CD8-positive, alpha-beta memory T cell (primary cell): ENCODE data around the gene HECW1. TPM values are rescaled to one million over a fixed set of nuclear protein-coding genes. Genes with fewer than 3 reads are reported as not detected.

Source experiments
- CTCF ChIA-PET: fragments of 350-600 bp; sonication (Branson Sonifier 250); formaldehyde crosslinking; loops from one replicate; lab custom pipeline; 2021; ENCODE audit warnings: antibody characterized with exemption; lab: Charles Lee
- POLR2A ChIA-PET: fragments of 350-600 bp; sonication (Branson Sonifier 250); formaldehyde crosslinking; loops from one replicate; lab custom pipeline; 2021; ENCODE audit warnings: antibody characterized with exemption; lab: Charles Lee
- DNase-seq, 5 donors: peaks; one replicate each; pipeline versions ENCODE4 v3.0.0 to v3.0.0-alpha.2; 2020 to 2022; ENCODE audit warnings: mixed read lengths in 1 of 5
- H3K27ac ChIP-seq: one replicate; pipeline ENCODE4 v1.7.0; 2013; ENCODE audit warnings: low read depth, mild to moderate bottlenecking, low read length, moderate library complexity
- H3K27me3 ChIP-seq: 2 replicates; pipeline ENCODE4 v1.7.0; 2013; ENCODE audit warnings: low read length, mild to moderate bottlenecking; ENCODE audit not compliant: insufficient read depth, poor library complexity, severe bottlenecking
- H3K36me3 ChIP-seq: 2 replicates; pipeline ENCODE4 v1.7.0; 2013; ENCODE audit warnings: mild to moderate bottlenecking, low read length, moderate library complexity; ENCODE audit not compliant: insufficient read depth
- H3K4me1 ChIP-seq: 2 replicates; pipeline ENCODE4 v1.7.0; 2013; ENCODE audit warnings: mild to moderate bottlenecking, low read length, moderate library complexity; ENCODE audit not compliant: insufficient read depth
- H3K4me3 ChIP-seq: 2 replicates; pipeline ENCODE4 v1.7.0; 2013; ENCODE audit warnings: mild to moderate bottlenecking, low read length
- H3K9me3 ChIP-seq: 2 replicates; pipeline ENCODE4 v1.7.0; 2013; ENCODE audit warnings: mild to moderate bottlenecking, low read length
- H3K27ac Mint-ChIP-seq, 8 donors: one replicate each; pipeline ENCODE4 v1.8.0; 2020 to 2021; ENCODE audit warnings: mixed read lengths in 8 of 8, mild to moderate bottlenecking in 6 of 8, inconsistent platforms in 3 of 8, moderate library complexity in 3 of 8
- H3K27me3 Mint-ChIP-seq, 2 donors: one replicate each; pipeline ENCODE4 v1.8.0; 2020 to 2021; ENCODE audit warnings: mixed read lengths in 2 of 2, mild to moderate bottlenecking in 1 of 2, moderate library complexity in 1 of 2
- H3K36me3 Mint-ChIP-seq, 3 donors: one replicate each; pipeline ENCODE4 v1.8.0; 2020 to 2021; ENCODE audit warnings: mixed read lengths in 3 of 3, inconsistent platforms in 1 of 3, mild to moderate bottlenecking in 1 of 3
- H3K4me1 Mint-ChIP-seq, 3 donors: one replicate each; pipeline ENCODE4 v1.8.0; 2020 to 2021; ENCODE audit warnings: mixed read lengths in 3 of 3, inconsistent platforms in 1 of 3, mild to moderate bottlenecking in 1 of 3
- H3K4me3 Mint-ChIP-seq, 7 donors: one replicate each; pipeline ENCODE4 v1.8.0; 2020 to 2021; ENCODE audit warnings: mixed read lengths in 7 of 7, mild to moderate bottlenecking in 6 of 7, moderate library complexity in 4 of 7, inconsistent platforms in 2 of 7
- H3K9me3 Mint-ChIP-seq, 5 donors: one replicate each; pipeline ENCODE4 v1.8.0; 2020 to 2022; ENCODE audit warnings: mixed read lengths in 5 of 5, mild to moderate bottlenecking in 3 of 5, moderate library complexity in 2 of 5, inconsistent platforms in 1 of 5
- polyA plus RNA-seq: library from polyadenylated mRNA; unstranded; fragments of 300-500 nt; fragmentation: Illumina TruSeq; gene quantifications from one replicate; pipeline ENCODE4 v1.2.3, GENCODE V29; 2021
- total RNA-seq, 2 experiments: library from RNA; stranded (reverse); gene quantifications; one replicate each; pipeline ENCODE4 v1.2.3, GENCODE V29; 2021

The HECW1 gene
- total and polyA plus RNA-seq, 3 experiments from 2014 or later, result not detected

DNA sequence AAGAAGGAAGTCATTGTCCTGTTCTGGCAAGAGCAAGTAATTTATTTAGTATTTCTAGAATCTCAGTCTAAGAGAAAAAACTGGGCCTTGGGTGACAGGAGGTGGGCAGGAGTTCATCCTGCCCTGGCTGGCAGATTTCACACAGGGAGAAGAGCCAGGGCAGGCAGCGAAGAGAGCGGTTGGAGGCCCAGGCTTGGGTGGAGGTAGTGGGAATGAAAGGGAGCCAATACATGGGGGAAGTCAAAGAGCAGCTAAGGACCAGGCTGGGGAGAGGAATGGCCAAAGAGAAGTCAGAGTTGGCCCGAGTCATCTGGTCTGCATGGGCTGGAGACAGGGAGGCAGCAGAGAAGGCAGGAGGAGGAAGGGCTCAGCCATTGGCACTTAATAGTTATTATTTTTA is 51.4 kb downstream of the HECW1 start:
- DNase-seq, result no peak
- Histone ChIP-seq H3K4me3 (no peak overlapping the region), H3K9me3 (no peaks in the 10 kb centered on the region), H3K4me1 (no peaks in the 10 kb centered on the region), H3K36me3 (no peaks in the 10 kb centered on the region), H3K27me3 (no peaks in the 10 kb centered on the region), H3K27ac (no peak overlapping the region)
- Mint-ChIP-seq H3K27me3 (peaks cover 11 to 19% of the 10 kb centered on the region in 2 donors), H3K4me1 (no peaks in the 10 kb centered on the region), H3K9me3 (no peaks in the 10 kb centered on the region), H3K36me3 (no peaks in the 10 kb centered on the region), H3K27ac (no peak overlapping the region), H3K4me3 (no peak overlapping the region)
- CTCF ChIA-PET, result no interaction called here
- POLR2A ChIA-PET, result no interaction called here

DNA sequence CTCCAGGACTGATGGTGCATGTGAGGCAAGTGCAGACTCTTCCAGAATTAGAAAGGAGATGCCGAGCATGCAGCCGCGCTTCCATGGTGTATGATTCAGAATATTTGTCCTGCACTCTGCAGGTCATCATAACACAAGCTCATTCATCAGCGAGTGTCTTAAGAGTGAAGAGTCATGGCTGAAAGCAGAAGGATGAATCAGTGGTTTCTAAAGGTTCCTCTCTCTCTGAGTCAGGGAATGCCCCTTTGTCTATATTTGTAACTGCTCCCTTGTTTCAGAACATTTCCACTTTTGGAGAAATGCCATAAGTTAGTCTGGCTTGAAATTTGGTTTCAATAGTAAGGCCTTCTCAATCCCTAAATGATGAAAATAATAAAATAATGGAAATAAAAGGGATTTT is 52.3 kb downstream of the HECW1 start:
- Mint-ChIP-seq H3K27ac (no peak overlapping the region), H3K27me3 (peaks cover 11 to 25% of the 10 kb centered on the region in 2 donors), H3K36me3 (no peaks in the 10 kb centered on the region), H3K9me3 (no peaks in the 10 kb centered on the region), H3K4me1 (no peaks in the 10 kb centered on the region), H3K4me3 (no peak overlapping the region)
- DNase-seq, result no peak
- ChIA-PET CTCF (no interaction called here), POLR2A (no interaction called here)
- Histone ChIP-seq H3K4me3 (no peak overlapping the region), H3K27me3 (no peaks in the 10 kb centered on the region), H3K4me1 (no peaks in the 10 kb centered on the region), H3K27ac (no peak overlapping the region), H3K9me3 (no peaks in the 10 kb centered on the region), H3K36me3 (no peaks in the 10 kb centered on the region)

DNA sequence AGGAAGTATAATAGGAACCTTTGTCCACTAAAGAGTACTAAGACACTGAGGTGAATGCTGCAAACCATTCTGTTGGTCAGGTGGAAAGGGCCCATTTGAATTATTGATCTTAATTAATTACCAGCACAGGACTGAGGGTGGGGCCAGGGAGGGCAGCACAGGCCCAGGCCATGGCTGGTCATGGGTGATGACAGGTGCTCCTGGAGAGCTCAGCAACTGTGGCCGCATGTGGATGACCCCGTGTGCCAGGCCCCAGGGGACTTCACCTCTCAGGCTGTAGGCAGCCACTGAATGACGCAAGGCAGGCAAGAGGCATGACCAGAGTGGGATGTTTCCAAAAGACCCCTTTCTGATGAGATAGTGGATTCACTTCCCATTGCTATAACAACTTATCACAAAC is 54.2 kb downstream of the HECW1 start:
- no peaks in the 10 kb centered on the region for H3K36me3 Mint-ChIP-seq
- no peaks in the 10 kb centered on the region for H3K9me3 Mint-ChIP-seq
- no peak overlapping the region for H3K27ac Mint-ChIP-seq
- no peak overlapping the region for H3K27ac ChIP-seq
- H3K4me1 ChIP-seq, result no peaks in the 10 kb centered on the region
- H3K4me3 ChIP-seq, result no peak overlapping the region
- CTCF ChIA-PET, result no interaction called here
- DNase-seq, result no peak
- no peak overlapping the region for H3K4me3 Mint-ChIP-seq
- no peaks in the 10 kb centered on the region for H3K36me3 ChIP-seq
- H3K27me3 Mint-ChIP-seq, result peaks cover 15 to 33% of the 10 kb centered on the region in 2 donors
- no peaks in the 10 kb centered on the region for H3K4me1 Mint-ChIP-seq
- no peaks in the 10 kb centered on the region for H3K9me3 ChIP-seq
- no peaks in the 10 kb centered on the region for H3K27me3 ChIP-seq
- POLR2A ChIA-PET, result no interaction called here

DNA sequence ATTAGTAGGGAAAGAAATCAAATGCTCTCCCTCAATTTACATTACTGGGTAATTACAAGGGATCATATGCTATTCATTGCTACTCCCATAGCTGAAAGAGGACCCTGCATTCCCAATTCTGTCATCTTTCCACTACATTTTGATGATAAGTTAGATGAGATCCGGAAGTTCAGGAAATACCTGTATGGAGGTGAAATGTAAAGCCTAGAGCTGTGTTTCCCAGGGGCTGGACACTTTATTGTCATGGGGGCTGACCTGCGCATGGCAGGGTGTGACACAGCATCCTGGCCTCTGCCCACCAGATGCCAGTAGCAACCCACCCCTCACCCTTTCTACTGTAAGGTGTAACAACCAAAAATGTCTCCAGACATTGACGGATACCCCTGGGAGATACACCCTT is 56.6 kb downstream of the HECW1 start:
- Histone ChIP-seq H3K9me3 (no peaks in the 10 kb centered on the region), H3K27me3 (no peaks in the 10 kb centered on the region), H3K36me3 (no peaks in the 10 kb centered on the region), H3K27ac (no peak overlapping the region), H3K4me3 (no peak overlapping the region), H3K4me1 (no peaks in the 10 kb centered on the region)
- no peaks in the 10 kb centered on the region for H3K36me3 Mint-ChIP-seq
- H3K4me1 Mint-ChIP-seq, result no peaks in the 10 kb centered on the region
- no peaks in the 10 kb centered on the region for H3K9me3 Mint-ChIP-seq
- no peak for DNase-seq
- POLR2A ChIA-PET, result no interaction called here
- no peak overlapping the region for H3K4me3 Mint-ChIP-seq
- H3K27ac Mint-ChIP-seq, result no peak overlapping the region
- H3K27me3 Mint-ChIP-seq, result peaks cover 8 to 35% of the 10 kb centered on the region in 2 donors
- CTCF ChIA-PET, result no interaction called here

DNA sequence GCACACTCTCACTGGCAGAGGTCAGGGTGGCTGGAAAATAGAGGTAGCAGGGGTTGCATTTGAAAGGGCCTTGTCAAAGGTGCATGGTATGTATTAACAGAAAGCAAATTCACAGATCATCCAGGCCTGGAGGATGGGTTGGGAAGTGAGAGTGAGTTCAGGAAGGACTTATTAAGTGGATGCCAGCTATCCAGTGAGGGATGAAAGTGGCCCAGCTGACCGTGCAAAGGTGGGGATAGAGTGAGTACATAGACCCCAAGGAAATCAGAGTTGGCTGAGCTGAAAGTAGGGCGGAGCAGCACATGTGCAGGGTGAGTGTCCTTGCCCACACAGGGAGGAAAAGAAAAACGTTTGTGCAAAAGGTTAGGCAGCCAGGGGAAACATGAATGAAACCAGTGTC is 58.1 kb downstream of the HECW1 start:
- ChIA-PET POLR2A (no interaction called here), CTCF (interaction anchor here (1.4 kb wide), 1 partner anchor 8 kb away, joined by 3 read pairs; no protein-coding TSS in a partner anchor)
- Histone ChIP-seq H3K27me3 (no peaks in the 10 kb centered on the region), H3K27ac (no peak overlapping the region), H3K36me3 (no peaks in the 10 kb centered on the region), H3K9me3 (no peaks in the 10 kb centered on the region), H3K4me1 (no peaks in the 10 kb centered on the region), H3K4me3 (no peak overlapping the region)
- Mint-ChIP-seq H3K4me3 (no peak overlapping the region), H3K27me3 (peaks cover 8 to 32% of the 10 kb centered on the region in 2 donors), H3K4me1 (no peaks in the 10 kb centered on the region), H3K9me3 (no peaks in the 10 kb centered on the region), H3K36me3 (no peaks in the 10 kb centered on the region), H3K27ac (no peak overlapping the region)
- DNase-seq, result no peak

DNA sequence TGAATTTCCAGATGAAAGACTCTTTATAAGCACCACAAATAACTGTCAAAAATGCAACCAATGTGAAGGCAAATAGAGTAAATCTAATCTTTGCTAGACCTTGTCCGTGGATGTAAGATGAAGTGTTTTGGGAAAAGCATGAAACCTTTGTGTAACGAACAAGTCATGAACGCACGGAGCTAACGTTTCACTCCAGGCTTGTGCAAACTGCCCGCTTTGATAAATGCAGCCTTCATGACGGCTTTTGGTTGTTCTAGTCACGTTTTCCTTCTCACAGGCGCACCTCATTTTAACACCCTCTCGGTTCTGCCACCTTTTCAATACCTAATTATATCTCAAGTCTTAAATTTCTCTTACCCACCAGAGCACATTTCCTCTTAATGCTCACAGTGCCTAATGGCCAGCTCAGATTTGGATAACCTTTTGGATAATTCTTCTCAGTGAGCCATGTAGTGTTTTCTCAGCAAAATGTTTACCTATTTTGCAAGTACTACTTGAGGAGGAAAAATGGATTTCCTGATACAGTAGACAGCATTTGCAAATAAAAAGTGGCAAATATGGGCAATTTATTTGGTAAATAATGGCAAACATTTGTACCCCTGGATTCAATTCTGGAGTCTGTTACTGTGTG is 63.2 kb downstream of the HECW1 start:
- Histone ChIP-seq H3K27me3 (no peaks in the 10 kb centered on the region), H3K9me3 (no peaks in the 10 kb centered on the region), H3K4me3 (no peak overlapping the region), H3K27ac (no peak overlapping the region), H3K36me3 (no peaks in the 10 kb centered on the region), H3K4me1 (no peaks in the 10 kb centered on the region)
- Mint-ChIP-seq H3K27ac (no peak overlapping the region), H3K4me1 (no peaks in the 10 kb centered on the region), H3K9me3 (no peaks in the 10 kb centered on the region), H3K27me3 (peaks cover 2 to 14% of the 10 kb centered on the region in 2 donors), H3K36me3 (no peaks in the 10 kb centered on the region), H3K4me3 (no peak overlapping the region)
- ChIA-PET POLR2A (no interaction called here), CTCF (no interaction called here)
- DNase-seq, result no peak

DNA sequence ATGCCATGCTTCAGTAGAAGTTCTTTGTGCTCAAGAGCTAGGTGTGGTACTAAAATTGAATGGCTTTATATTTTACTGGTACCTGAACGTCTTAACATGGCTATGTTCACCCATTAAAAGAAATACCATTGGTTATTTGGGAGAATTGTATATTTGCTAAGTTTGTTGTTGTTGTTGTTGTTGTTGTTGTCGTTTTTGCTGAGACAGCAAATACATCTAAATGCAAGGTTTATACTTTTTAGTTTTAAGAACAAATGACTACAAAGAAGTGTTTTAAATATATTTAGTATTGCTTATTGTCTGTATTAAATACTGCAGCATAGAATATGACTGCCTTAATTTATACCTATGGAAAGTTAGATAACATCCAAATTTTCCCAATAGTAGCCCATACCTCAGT is 66.9 kb downstream of the HECW1 start:
- Mint-ChIP-seq H3K36me3 (no peaks in the 10 kb centered on the region), H3K4me1 (no peaks in the 10 kb centered on the region), H3K4me3 (no peak overlapping the region), H3K27ac (no peak overlapping the region), H3K9me3 (no peaks in the 10 kb centered on the region), H3K27me3 (peaks cover under 1 to 2% of the 10 kb centered on the region in 2 donors)
- no peak overlapping the region for H3K27ac ChIP-seq
- H3K36me3 ChIP-seq, result no peaks in the 10 kb centered on the region
- no peak overlapping the region for H3K4me3 ChIP-seq
- no peaks in the 10 kb centered on the region for H3K27me3 ChIP-seq
- no peaks in the 10 kb centered on the region for H3K4me1 ChIP-seq
- ChIA-PET POLR2A (no interaction called here), CTCF (no interaction called here)
- no peaks in the 10 kb centered on the region for H3K9me3 ChIP-seq
- DNase-seq, result no peak

DNA sequence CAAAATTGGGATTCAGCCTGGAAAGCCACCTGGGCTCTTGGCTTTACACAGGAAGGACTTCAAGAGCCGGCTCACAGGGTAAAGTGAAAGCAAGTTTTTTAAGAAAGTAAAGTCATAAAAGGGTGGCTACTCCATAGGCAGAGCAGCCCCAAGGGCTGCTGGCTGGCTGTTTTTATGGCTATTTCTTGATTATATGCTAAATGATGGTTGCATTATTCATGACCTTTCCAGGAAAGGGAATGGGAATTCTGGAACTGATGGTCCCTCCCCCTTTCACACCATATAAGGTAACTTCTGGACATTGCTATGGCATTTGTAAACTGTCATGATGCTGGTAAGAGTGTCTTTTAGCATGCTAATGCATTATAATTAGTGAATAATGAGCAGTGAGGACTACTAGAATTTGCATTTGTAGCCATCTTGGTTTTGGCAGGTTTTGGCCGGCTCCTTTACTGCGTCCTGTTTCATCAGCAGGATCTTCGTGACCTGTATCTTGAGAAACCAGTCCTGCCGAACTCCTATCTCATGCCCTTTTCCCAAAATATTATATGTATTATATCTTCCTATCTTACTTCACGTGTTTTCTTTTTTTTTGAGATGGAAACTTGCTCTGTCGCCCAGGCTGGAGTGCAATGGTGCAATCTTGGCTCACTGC is 80.5 kb downstream of the HECW1 start:
- H3K9me3 ChIP-seq, result no peaks in the 10 kb centered on the region
- H3K36me3 ChIP-seq, result no peaks in the 10 kb centered on the region
- no peak overlapping the region for H3K27ac ChIP-seq
- Mint-ChIP-seq H3K36me3 (no peaks in the 10 kb centered on the region), H3K4me1 (no peaks in the 10 kb centered on the region), H3K9me3 (no peaks in the 10 kb centered on the region), H3K27ac (no peak overlapping the region), H3K27me3 (peaks cover 9 to 36% of the 10 kb centered on the region in 2 donors), H3K4me3 (no peak overlapping the region)
- ChIA-PET POLR2A (no interaction called here), CTCF (no interaction called here)
- DNase-seq, result no peak
- no peak overlapping the region for H3K4me3 ChIP-seq
- no peaks in the 10 kb centered on the region for H3K27me3 ChIP-seq
- H3K4me1 ChIP-seq, result no peaks in the 10 kb centered on the region
